ENCODE measurements around the gene PCDHAC2.

Gene PCDHAC2

GRCh38 chr5:140966293-140967225 is at the start of gene PCDHAC2:
Gene PCDHAC2 (plus strand): TSS chr5:140966476. CDS start chr5:140966767, 291 bp downstream.
- DNase-seq, result no peak

DNA sequence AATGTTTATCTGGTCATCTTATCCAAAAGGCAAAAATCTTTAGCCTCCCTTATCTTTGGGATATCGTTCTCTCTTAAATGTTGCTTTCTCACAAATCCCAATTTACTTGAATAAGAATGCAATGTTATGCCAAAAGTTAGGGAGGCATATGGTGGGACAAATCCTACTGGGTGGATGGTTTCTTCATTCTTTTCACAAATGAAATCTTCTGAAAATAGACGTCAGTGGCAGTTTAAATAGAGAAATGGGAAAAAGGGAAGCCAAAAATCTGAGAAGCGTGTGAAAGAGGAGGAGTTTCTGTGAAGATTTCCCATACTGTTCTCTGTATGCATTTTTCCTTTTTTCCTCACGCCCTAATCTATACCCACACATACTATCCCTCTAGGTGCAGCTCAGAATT is 42.7 kb upstream of the PCDHAC2 start:
- no peak for DNase-seq

DNA sequence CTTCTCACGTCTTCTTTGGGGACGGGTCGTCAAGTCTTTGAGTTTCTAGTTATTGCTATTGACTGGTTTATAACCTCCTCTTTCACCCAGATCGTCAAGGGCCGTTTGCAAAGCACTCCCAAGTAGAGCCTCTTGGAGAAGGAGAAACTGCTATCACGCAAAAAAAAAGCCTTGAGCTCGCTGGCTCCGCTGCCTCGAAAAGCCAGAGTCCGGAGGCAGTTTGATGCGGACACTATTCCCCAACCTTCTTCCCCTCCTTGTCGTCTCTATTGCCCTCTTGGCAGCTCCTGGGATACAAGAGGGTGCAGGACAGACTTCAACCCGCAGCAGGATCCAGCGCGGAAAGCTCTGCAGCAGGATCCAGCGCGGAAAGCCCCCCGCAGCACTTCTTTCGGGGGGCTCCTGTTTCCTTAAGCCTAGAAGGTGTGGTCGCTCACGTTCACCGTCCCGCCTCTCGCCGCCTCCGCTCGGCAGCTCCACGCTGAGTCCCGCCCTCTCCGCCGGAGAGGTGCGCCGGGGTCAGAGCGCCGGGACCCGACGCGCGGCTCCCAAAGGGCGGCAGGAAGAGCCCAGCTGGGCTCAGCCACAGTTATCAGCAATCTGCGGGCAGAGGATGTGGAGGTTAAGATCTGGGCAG is 40.4 kb upstream of the PCDHAC2 start, which contains the start of gene PCDHAC1:
TSS of gene PCDHAC1 (plus strand) at position 494 of the 637 bp plus-strand sequence. CDS start 594 bp downstream, outside the sequence.
- no peak for DNase-seq

- peak; percentile 40 for DNase-seq
These were observed 39.6 kb upstream of the PCDHAC2 start for GRCh38 chr5:140926443-140927227.

DNA sequence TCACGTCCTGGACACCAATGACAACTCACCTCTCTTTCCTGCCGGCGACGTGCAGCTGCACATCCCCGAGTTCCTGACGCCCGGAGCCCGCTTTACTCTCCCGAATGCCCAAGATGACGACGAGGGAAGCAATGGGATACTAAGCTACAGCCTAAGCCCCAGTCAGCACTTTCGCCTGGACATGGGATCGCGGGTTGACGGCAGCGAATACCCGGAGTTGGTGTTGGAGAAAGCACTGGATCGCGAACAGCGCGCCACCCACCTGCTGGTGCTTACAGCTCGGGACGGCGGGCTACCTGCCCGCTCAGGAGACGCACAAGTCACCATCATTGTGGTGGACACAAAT is 39.1 kb upstream of the PCDHAC2 start:
- DNase-seq, result no peak

DNA sequence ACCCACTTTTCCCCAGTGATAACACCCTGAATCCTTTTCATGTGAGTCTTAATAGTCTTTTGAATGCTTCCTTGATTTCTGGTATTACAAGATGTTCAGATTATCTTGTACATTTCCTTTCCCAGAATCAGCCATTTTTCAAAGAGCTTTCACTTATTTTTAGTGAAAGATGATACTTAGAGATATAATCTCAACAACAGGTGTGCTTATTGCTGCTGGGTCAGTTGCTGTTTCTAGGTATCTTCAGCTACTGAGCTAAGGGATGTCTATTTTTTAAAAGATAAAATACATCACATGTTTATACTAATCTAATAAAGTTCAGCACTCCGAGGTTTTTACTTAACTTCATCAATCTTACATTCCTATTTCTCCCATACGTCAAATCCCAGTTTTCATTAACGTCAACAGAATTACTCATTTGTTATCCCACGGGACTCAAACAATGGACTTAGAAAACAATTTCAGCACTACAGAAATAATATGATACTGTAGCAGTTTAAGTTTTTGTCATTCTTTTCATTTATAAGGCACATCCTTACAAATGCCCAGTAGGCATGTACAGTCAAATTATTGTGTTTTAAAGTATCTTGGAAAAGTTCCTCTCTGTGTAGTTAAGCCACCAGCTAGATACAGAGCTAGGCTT is 31.2 kb upstream of the PCDHAC2 start:
- DNase-seq, result no peak

DNA sequence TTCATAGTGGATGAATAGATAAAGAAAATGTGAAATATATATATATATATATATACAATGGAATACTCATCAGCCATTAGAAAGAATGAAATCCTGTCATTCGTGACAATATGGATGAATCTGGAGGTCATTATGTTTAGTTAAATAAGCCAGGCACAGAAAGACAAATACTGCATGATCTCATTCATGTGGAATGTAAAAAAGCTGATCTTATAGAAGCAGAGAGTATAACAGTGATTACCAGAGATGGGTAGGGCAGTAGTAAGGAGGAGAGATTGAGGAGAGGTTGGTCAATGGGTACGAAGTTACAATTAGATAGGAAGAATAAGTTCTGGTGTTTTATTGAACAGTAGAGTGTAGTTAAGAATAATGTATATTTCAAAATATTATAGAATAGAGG is 19.7 kb upstream of the PCDHAC2 start:
- no peak for DNase-seq

DNA sequence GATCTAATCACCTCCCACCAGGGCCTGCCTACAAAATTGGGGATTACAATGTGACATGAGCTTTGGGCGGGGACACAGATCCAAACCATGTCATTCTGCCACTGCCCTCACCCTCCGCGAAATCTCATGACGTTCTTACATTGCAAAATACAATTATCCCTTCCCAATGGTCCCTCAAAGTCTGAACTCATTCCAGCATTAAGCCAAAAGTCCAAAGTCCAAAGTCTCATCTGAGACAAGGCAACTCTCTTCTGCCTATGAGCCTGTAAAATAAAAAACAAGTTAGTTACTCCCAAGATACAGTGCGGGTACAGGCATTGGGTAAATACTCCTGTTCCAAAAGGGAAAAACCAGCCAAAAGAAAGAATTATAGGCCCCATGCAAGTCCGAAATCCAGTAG is 14.6 kb upstream of the PCDHAC2 start:
- no peak for DNase-seq

DNA sequence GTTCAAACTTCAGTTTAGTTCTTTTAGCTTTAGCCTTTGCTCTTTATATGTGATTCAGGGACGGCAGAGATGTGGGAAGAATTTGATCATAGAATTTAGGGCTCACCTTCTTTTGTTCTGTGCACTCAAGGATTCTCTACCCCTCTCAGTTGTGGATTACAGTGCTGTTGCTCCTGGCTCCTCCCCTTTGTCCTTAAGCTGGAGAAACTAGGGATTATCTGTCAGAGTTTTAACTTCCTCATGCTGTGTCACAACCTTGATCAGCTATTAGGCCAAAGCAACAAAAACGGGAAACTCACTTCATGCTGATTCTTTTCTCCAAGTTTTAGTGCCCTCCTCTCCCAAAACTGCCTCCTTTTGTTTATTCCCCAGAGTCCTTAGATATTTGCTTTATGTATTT is 13.0 kb upstream of the PCDHAC2 start:
- no peak for DNase-seq

GRCh38 chr5:140962190-140962589 is 4.1 kb upstream of the PCDHAC2 start:
- no peak for DNase-seq

DNA sequence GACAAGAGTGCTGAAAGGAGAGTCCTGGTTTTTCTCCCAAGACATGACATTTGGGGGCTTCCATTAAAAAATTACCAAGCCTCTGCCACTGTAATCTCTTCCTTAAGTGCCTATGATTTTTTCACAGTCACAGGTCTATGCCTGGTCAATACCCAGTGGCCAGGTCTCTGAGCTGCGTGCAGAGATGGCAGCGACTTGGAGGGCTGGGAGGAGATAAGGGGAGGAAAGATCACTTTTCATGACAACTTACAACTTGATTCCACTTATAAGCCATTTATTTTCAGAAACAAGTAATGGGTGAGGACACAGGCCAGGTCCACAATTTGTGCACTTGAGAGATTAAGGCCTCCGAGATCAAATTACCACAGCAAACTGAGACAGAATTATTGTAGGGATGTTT is 1.9 kb upstream of the PCDHAC2 start:
- DNase-seq, result no peak

DNA sequence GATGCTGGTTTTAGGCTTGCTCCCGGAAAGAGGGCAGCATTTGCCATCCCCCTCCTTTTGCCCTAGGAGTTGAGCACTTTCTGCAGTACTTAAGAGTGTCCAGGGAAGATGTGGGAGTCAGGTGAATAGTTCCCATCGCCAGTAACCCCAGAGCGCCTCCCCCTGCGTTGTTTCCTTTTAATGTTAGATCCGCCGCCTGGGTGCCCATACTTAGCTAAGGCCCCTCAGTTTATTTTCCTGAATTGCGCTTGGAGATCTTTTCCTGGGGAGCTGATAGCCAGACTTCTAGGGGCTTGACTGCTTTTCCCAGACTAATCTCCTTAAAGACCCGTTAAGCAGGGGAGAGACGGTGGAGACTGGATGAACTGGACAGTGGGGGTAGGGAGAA is 377 bp upstream of the PCDHAC2 start:
- no peak for DNase-seq

DNA sequence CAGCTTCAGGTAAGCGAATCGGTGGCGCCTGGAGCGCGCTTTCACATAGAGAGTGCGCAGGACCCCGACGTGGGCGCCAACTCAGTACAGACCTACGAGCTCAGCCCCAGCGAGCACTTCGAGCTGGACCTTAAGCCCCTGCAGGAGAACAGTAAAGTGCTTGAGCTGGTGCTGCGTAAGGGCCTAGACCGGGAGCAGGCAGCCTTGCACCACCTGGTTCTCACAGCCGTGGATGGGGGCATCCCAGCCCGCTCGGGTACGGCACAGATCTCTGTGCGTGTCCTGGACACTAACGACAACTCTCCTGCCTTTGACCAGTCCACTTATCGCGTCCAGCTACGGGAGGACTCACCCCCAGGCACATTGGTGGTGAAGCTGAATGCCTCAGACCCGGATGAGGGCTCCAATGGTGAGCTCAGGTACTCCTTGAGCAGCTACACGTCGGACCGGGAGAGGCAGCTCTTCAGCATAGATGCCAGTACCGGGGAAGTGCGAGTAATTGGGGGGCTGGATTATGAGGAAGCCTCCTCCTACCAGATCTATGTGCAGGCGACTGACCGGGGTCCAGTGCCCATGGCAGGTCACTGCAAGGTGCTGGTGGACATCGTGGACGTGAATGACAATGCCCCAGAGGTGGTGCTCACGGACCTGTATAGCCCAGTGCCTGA is 1.1 kb downstream of the PCDHAC2 start:
- no peak for DNase-seq

GRCh38 chr5:140969880-140970279 is 3.6 kb downstream of the PCDHAC2 start:
- no peak for DNase-seq

DNA sequence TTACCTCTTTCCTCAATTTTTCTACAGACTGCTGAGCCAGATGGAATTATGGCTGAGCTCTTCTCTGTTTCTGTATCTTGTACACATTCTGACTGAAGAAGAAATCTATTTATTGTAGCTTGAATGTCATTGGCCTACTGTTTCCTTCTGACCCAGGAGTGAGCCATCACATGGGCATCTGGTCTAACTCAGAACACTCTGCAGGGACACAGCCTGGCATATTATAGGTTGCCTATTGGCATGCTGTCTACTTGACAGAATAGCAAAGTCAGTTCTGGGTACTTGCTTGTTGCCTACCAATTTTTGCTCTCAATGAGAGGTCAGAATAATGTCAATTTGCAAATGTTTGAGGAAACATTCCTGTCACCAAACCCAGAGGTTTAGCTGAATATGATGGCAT is 7.3 kb downstream of the PCDHAC2 start:
- no peak for DNase-seq

DNA sequence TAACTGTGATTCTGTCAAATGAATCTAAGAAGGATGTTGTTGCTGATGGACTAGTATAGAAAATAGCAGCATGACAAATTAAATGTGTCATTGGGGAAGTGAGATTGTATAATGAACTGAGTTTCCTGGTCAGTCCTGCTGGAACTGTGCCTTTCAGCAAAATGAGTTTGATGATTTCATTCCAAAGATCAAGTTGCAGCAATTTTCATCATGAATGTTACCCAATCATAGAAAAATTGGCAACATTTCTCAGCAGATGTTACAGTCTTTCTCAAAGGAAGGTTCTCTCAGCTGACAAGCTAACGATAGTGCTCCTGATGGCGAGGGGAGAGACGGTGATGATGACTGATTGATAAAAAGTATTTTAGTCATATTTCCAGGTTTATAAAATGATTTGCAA is 10.7 kb downstream of the PCDHAC2 start:
- no peak for DNase-seq

DNA sequence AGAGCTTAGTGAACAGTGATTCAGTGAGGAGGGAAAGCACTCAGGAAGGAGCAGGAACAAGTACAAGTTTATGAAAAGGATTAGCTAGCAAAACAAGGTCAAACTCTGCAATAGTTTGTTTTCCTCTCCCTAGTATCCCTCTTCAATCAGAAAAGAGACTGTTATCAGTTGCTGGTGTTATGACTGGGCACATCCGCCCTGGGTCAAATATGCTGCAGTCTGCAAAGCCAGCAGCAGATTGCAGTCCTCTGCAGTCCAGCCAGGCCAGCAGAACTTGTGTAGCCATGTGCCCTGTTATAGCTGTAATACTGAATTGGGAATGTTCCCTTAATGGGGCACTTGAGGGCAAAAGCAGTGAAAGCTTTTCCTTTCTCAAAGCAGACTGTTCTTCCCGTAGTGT is 12.0 kb downstream of the PCDHAC2 start:
- DNase-seq, result no peak

- DNase-seq, result no peak
These were observed 12.7 kb downstream of the PCDHAC2 start for GRCh38 chr5:140978983-140979382.

GRCh38 chr5:140982083-140982716 is 15.9 kb downstream of the PCDHAC2 start:
- no peak for DNase-seq

DNA sequence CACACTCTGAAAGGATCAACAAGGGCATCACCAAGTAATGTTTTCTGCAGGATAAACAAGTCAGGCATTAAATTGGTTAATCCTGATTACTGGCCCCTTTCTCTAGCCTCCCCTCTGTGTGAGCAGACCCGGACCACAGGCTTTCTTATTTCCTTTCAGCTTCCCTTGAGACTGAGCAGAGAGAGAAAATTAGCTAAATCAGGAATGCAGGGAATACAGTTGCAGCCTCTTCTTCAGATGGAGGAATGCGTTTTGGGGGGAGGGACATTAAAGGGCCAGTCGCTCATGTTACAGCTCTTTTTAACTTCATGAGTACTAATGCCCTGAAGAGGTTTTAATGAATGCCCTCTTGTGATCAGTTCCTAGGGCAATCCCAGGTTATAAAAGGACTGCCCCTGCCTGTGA is 19.8 kb downstream of the PCDHAC2 start:
- DNase-seq, result no peak

DNA sequence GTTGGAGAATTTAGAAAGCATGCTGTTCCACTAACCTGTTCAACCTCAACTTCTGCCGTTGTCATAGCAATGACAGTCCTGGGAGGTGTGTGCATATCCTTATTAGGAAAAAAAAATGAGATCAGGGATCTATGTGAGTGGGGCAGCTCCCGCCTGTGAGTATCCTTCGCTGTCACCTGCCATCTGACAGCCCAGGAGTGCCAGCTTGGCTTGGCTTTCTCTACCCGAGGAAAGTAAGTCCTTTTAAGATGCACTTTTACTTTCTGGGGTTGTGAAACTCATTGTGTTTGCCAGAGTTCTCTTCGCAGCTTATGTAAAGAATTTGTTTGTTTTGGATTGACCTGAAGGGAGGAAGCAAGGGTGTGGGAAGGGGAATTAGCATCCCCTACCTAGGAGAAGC is 21.8 kb downstream of the PCDHAC2 start:
- no peak for DNase-seq

DNA sequence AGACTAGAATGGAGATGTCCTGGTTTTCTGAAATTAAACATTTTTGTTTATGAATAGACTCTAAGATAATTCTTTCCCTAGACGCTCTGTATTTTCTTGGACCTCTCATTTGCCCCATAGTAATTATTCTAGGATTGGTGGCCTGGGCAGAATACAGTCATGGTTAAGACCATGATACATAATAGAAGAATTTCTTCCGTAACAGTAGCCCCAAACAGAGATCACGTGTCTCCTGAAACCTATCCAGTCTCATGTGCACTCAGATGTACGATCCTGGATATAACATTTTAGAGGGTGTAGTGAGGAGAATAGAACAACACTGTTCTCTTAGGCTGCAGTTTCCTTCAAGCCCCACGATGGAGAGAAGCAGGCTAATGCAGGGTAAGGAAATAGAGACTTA is 22.3 kb downstream of the PCDHAC2 start:
- no peak for DNase-seq

All from NCI-H2081 treated with DMSO at 0.1 percent for 48 hours (cell line).